ENCODE data around the gene DENND1B. TPM values are rescaled to one million over a fixed set of nuclear protein-coding genes. Genes with fewer than 3 reads are reported as not detected.

Gene DENND1B
- polyA plus RNA-seq, 1 experiment: 5.2 TPM

- Histone ChIP-seq H3K4me3 (ENCODE audit: low read depth, low read length) (no peak overlapping the region), H3K36me3 (ENCODE audit: control insufficient read depth, insufficient read depth, low read length) (no peaks in the 10 kb centered on the region), H3K27me3 (ENCODE audit: control insufficient read depth, insufficient read depth, low read length) (no peaks in the 10 kb centered on the region)
- ChIA-PET POLR2A (no interaction called here), CTCF (interaction anchor here (0.7 to 1.3 kb wide), 2 partner anchors 131 to 133 kb away, joined by 3 to 4 read pairs; no protein-coding TSS in a partner anchor)
- no peak for DNase-seq (ENCODE audit: low read depth)
- TF ChIP-seq CTCF (IDR thresholded peaks at IDR 0.05; ENCODE audit: insufficient read depth, low read depth, low read length): no peak
Observed at GRCh38 chr1:197737916-197738315, 37.4 kb downstream of the DENND1B start.

DNA sequence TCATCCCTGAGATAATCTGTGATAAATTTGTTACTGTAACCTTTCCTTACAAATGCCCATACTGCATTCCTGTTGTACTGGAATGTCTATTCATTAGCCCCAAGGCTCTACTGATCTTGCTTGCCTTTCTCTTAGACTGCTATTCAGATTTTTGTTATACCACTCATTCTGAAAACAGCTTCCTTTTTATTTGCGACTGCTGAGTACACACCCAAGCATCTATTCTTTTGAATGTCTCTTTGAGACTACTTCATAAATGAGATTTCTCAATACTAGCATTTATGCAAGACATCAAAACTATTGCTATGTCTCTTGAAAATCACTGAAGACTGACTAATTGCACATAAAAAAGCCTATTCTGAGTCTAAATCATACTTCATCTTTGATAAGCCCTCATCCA lies 38.6 kb downstream of the DENND1B start:
- POLR2A ChIA-PET: interaction anchor here (0.6 kb wide), 1 partner anchor 181 kb away, joined by 4 read pairs; the partner anchor contains the start of gene LHX9

GRCh38 chr1:197735461-197735860 lies 39.8 kb downstream of the DENND1B start:
- no peaks in the 10 kb centered on the region for H3K27me3 ChIP-seq (ENCODE audit: control insufficient read depth, insufficient read depth, low read length)
- H3K4me3 ChIP-seq (ENCODE audit: low read depth, low read length): no peak overlapping the region
- TF ChIP-seq CTCF (IDR thresholded peaks at IDR 0.05; ENCODE audit: insufficient read depth, low read depth, low read length): no peak
- CTCF ChIA-PET: interaction anchor here (1.0 to 1.1 kb wide), 2 partner anchors 28 to 31 kb away, joined by 3 to 4 read pairs; no protein-coding TSS in a partner anchor
- POLR2A ChIA-PET: no interaction called here
- H3K36me3 ChIP-seq (ENCODE audit: control insufficient read depth, insufficient read depth, low read length): no peaks in the 10 kb centered on the region
- no peak for DNase-seq (ENCODE audit: low read depth)

More for the DNA sequence above, 38.6 kb downstream of the DENND1B start:
- Histone ChIP-seq H3K27me3 (ENCODE audit: control insufficient read depth, insufficient read depth, low read length) (no peaks in the 10 kb centered on the region), H3K36me3 (ENCODE audit: control insufficient read depth, insufficient read depth, low read length) (no peaks in the 10 kb centered on the region), H3K4me3 (ENCODE audit: low read depth, low read length) (no peak overlapping the region)
- CTCF ChIA-PET: interaction anchor here (1.1 kb wide), 1 partner anchor 27 kb away, joined by 3 read pairs; no protein-coding TSS in a partner anchor
- TF ChIP-seq CTCF (IDR thresholded peaks at IDR 0.05; ENCODE audit: insufficient read depth, low read depth, low read length): no peak
- DNase-seq (ENCODE audit: low read depth): peak; percentile 89

GRCh38 chr1:197733324-197733723 lies 42.0 kb downstream of the DENND1B start:
- POLR2A ChIA-PET: no interaction called here
- Histone ChIP-seq H3K4me3 (ENCODE audit: low read depth, low read length) (no peak overlapping the region), H3K36me3 (ENCODE audit: control insufficient read depth, insufficient read depth, low read length) (no peaks in the 10 kb centered on the region), H3K27me3 (ENCODE audit: control insufficient read depth, insufficient read depth, low read length) (no peaks in the 10 kb centered on the region)
- CTCF ChIA-PET: no interaction called here
- no peak for DNase-seq (ENCODE audit: low read depth)
- TF ChIP-seq CTCF (IDR thresholded peaks at IDR 0.05; ENCODE audit: insufficient read depth, low read depth, low read length): no peak

- H3K36me3 ChIP-seq (ENCODE audit: control insufficient read depth, insufficient read depth, low read length): no peaks in the 10 kb centered on the region
- ChIA-PET POLR2A (no interaction called here), CTCF (no interaction called here)
- no peak overlapping the region for H3K4me3 ChIP-seq (ENCODE audit: low read depth, low read length)
- TF ChIP-seq CTCF (IDR thresholded peaks at IDR 0.05; ENCODE audit: insufficient read depth, low read depth, low read length): no peak
- no peak for DNase-seq (ENCODE audit: low read depth)
- H3K27me3 ChIP-seq (ENCODE audit: control insufficient read depth, insufficient read depth, low read length): no peaks in the 10 kb centered on the region
Observed at GRCh38 chr1:197732187-197732586, 43.1 kb downstream of the DENND1B start.

Data from BJ (cell line).